ENCODE results near the gene IL1B.

IL1B gene

GRCh38 chr2:112827604-112828185, 8.9 kb downstream of the IL1B start:
- FAIRE-seq: no peak
- DNase-seq (ENCODE audit: insufficient read length, low spot score): no peak
- TF ChIP-seq CTCF (IDR thresholded peaks at IDR 0.05; ENCODE audit: insufficient read depth, missing control alignments): no peak

GRCh38 chr2:112827009-112827408, 9.6 kb downstream of the IL1B start:
- FAIRE-seq: no peak
- TF ChIP-seq CTCF (IDR thresholded peaks at IDR 0.05; ENCODE audit: insufficient read depth, missing control alignments): no peak
- no peak for DNase-seq (ENCODE audit: insufficient read length, low spot score)

GRCh38 chr2:112825706-112826105, 10.9 kb downstream of the IL1B start:
- FAIRE-seq (no peak), DNase-seq (ENCODE audit: insufficient read length, low spot score) (no peak)
- TF ChIP-seq CTCF (IDR thresholded peaks at IDR 0.05; ENCODE audit: insufficient read depth, missing control alignments): no peak

- no peak for FAIRE-seq
Measured at GRCh38 chr2:112824694-112825085, 11.9 kb downstream of the IL1B start.

GRCh38 chr2:112821682-112822081, 14.9 kb downstream of the IL1B start:
- TF ChIP-seq CTCF (IDR thresholded peaks at IDR 0.05; ENCODE audit: insufficient read depth, missing control alignments): no peak
- DNase-seq (ENCODE audit: insufficient read length, low spot score) (no peak), FAIRE-seq (no peak)

More at GRCh38 chr2:112824694-112825085, 11.9 kb downstream of the IL1B start:
- no peak for TF ChIP-seq CTCF (IDR thresholded peaks at IDR 0.05; ENCODE audit: insufficient read depth, missing control alignments)
- no peak for DNase-seq (ENCODE audit: insufficient read length, low spot score)

- DNase-seq (ENCODE audit: insufficient read length, low spot score) (no peak), FAIRE-seq (no peak)
- TF ChIP-seq CTCF (IDR thresholded peaks at IDR 0.05; ENCODE audit: insufficient read depth, missing control alignments): no peak
Measured at GRCh38 chr2:112821142-112821541, 15.4 kb downstream of the IL1B start.

GRCh38 chr2:112820343-112820742, 16.2 kb downstream of the IL1B start:
- no peak for TF ChIP-seq CTCF (IDR thresholded peaks at IDR 0.05; ENCODE audit: insufficient read depth, missing control alignments)
- FAIRE-seq (no peak), DNase-seq (ENCODE audit: insufficient read length, low spot score) (no peak)
